ENCODE measurements around the gene COL4A5. TPM values are rescaled to one million over a fixed set of nuclear protein-coding genes. Genes with fewer than 3 reads are reported as not detected.

The COL4A5 gene
- total RNA-seq, 1 experiment from 2014 or later: 48.1 TPM

DNA sequence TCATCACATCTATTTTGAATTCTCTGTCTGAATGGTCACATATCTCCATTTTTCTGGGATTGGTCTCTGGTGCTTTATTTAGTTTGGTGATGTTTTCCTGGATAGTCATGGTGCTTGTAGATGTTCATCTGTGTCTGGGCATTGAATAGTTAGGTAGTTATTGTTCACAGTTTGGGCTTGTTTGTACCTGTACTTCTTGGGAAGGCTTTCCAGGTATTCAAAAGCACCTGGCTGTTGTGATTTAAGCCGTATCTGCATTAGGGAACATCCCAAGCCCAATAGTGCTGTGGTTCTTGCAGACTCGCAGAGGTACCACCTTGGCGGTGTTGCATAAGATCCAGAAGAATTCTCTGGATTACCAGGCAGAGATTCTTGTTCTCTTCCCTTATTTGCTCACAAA is 44.6 kb downstream of the COL4A5 start:
- no TSS peak for BruUV-seq (replicated peaks)
- Mint-ChIP-seq H3K4me3 (ENCODE audit: unreplicated experiment) (no peak overlapping the region), H3K36me3 (ENCODE audit: insufficient read depth, unreplicated experiment) (peaks cover 17% of the 10 kb centered on the region), H3K27me3 (ENCODE audit: insufficient read depth, unreplicated experiment) (no peaks in the 10 kb centered on the region), H3K27ac (ENCODE audit: unreplicated experiment) (no peak overlapping the region), H3K4me1 (ENCODE audit: low read depth, unreplicated experiment) (no peaks in the 10 kb centered on the region), H3K9me3 (ENCODE audit: unreplicated experiment) (no peaks in the 10 kb centered on the region)
- Histone ChIP-seq H3K4me3 (ENCODE audit: low read depth, low read length) (no peak overlapping the region), H3K36me3 (ENCODE audit: control insufficient read depth, insufficient read depth, low read length) (no peaks in the 10 kb centered on the region), H3K9me3 (no peaks in the 10 kb centered on the region), H3K4me1 (no peaks in the 10 kb centered on the region), H3K27me3 (replicated peaks; ENCODE audit: control insufficient read depth, insufficient read depth, low read length) (no peaks in the 10 kb centered on the region)
- TF ChIP-seq, protein P1, sequence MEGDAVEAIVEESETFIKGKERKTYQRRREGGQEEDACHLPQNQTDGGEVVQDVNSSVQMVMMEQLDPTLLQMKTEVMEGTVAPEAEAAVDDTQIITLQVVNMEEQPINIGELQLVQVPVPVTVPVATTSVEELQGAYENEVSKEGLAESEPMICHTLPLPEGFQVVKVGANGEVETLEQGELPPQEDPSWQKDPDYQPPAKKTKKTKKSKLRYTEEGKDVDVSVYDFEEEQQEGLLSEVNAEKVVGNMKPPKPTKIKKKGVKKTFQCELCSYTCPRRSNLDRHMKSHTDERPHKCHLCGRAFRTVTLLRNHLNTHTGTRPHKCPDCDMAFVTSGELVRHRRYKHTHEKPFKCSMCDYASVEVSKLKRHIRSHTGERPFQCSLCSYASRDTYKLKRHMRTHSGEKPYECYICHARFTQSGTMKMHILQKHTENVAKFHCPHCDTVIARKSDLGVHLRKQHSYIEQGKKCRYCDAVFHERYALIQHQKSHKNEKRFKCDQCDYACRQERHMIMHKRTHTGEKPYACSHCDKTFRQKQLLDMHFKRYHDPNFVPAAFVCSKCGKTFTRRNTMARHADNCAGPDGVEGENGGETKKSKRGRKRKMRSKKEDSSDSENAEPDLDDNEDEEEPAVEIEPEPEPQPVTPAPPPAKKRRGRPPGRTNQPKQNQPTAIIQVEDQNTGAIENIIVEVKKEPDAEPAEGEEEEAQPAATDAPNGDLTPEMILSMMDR (IDR thresholded peaks at IDR 0.05; ENCODE audit: insufficient read depth in 1 of 2, low read depth in 1 of 2, low read length in 1 of 2, severe bottlenecking in 1 of 2, unreplicated experiment in 1 of 2): no peak
- CTCF ChIA-PET: no interaction called here
- DNase-seq: no peak
- POLR2A ChIA-PET: no interaction called here
- intact Hi-C loops (cut with micrococcal nuclease; ENCODE audit: unreplicated experiment): no loop called here

DNA sequence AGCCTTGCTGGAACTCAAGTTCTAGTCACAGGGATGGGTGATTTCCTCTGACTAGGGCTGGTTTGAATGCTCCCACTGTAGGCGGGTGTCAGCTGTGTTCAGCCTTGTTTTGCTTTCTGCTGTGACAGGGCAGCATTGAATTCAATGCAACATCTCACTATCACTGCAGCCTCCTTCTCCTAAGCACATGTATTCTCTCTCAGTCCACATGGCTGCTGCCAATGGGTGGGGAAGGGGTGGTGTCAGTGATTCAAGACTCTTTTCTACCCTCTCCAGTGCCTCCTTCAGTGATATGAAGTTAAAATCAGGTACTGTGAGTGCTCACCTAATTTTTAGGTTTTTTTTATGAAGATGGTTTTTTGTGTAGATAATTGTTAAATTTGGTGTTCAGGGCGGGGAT is 46.3 kb downstream of the COL4A5 start:
- intact Hi-C loops (cut with micrococcal nuclease; ENCODE audit: unreplicated experiment): no loop called here
- Histone ChIP-seq H3K27me3 (replicated peaks; ENCODE audit: control insufficient read depth, insufficient read depth, low read length) (no peaks in the 10 kb centered on the region), H3K4me1 (no peaks in the 10 kb centered on the region), H3K9me3 (no peaks in the 10 kb centered on the region), H3K36me3 (ENCODE audit: control insufficient read depth, insufficient read depth, low read length) (no peaks in the 10 kb centered on the region), H3K4me3 (ENCODE audit: low read depth, low read length) (no peak overlapping the region)
- DNase-seq: no peak
- no peak overlapping the region for H3K27ac Mint-ChIP-seq (ENCODE audit: unreplicated experiment)
- TF ChIP-seq, protein P1 (IDR thresholded peaks at IDR 0.05; ENCODE audit: insufficient read depth in 1 of 2, low read depth in 1 of 2, low read length in 1 of 2, severe bottlenecking in 1 of 2, unreplicated experiment in 1 of 2): no peak
- H3K4me3 Mint-ChIP-seq (ENCODE audit: unreplicated experiment): no peak overlapping the region
- H3K36me3 Mint-ChIP-seq (ENCODE audit: insufficient read depth, unreplicated experiment): peaks cover 17% of the 10 kb centered on the region
- H3K27me3 Mint-ChIP-seq (ENCODE audit: insufficient read depth, unreplicated experiment): no peaks in the 10 kb centered on the region
- H3K4me1 Mint-ChIP-seq (ENCODE audit: low read depth, unreplicated experiment): no peaks in the 10 kb centered on the region
- H3K9me3 Mint-ChIP-seq (ENCODE audit: unreplicated experiment): no peaks in the 10 kb centered on the region
- ChIA-PET POLR2A (no interaction called here), CTCF (no interaction called here)
- BruUV-seq (replicated peaks): no TSS peak

DNA sequence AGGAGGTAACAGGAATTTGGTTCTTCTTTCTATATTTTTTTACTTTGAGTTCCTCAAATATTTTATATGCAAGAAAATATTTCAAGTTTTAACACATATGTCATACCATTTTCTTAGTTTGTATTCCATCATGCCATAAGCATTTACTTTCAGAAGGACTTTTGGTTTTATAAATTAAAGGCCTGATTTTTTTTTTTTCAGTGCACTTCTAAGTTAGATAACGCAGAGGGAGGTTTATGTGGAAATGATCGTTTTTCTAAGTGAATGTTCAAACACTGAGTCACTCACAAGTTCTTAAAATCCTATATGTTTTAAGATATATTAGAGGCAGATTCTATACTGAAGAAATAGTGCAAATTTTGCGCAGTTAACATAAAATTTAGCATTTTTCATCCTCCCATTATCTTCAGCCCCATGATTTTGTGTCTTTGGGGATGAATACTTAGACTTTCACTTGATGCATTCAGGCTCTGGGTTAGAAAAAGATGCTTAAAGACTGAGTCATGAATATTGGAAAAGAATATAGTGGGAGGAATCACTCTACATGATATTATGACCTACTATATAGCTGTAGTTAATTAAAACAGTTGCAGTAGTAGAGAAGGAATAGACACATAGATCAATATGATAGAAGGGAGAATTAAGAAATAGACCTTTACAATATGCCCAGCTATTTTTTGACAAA is 54.9 kb downstream of the COL4A5 start:
- no TSS peak for BruUV-seq (replicated peaks)
- no peaks in the 10 kb centered on the region for H3K27me3 Mint-ChIP-seq (ENCODE audit: insufficient read depth, unreplicated experiment)
- intact Hi-C loops (cut with micrococcal nuclease; ENCODE audit: unreplicated experiment): no loop called here
- no peaks in the 10 kb centered on the region for H3K9me3 Mint-ChIP-seq (ENCODE audit: unreplicated experiment)
- ChIA-PET POLR2A (no interaction called here), CTCF (no interaction called here)
- no peak overlapping the region for H3K4me3 Mint-ChIP-seq (ENCODE audit: unreplicated experiment)
- Histone ChIP-seq H3K9me3 (no peaks in the 10 kb centered on the region), H3K4me3 (ENCODE audit: low read depth, low read length) (no peak overlapping the region), H3K36me3 (ENCODE audit: control insufficient read depth, insufficient read depth, low read length) (no peaks in the 10 kb centered on the region), H3K4me1 (no peaks in the 10 kb centered on the region), H3K27me3 (replicated peaks; ENCODE audit: control insufficient read depth, insufficient read depth, low read length) (no peaks in the 10 kb centered on the region)
- TF ChIP-seq, protein P1 (IDR thresholded peaks at IDR 0.05; ENCODE audit: insufficient read depth in 1 of 2, low read depth in 1 of 2, low read length in 1 of 2, severe bottlenecking in 1 of 2, unreplicated experiment in 1 of 2): no peak
- H3K27ac Mint-ChIP-seq (ENCODE audit: unreplicated experiment): no peak overlapping the region
- H3K36me3 Mint-ChIP-seq (ENCODE audit: insufficient read depth, unreplicated experiment): no peaks in the 10 kb centered on the region
- H3K4me1 Mint-ChIP-seq (ENCODE audit: low read depth, unreplicated experiment): no peaks in the 10 kb centered on the region
- no peak for DNase-seq
